NCI-H2227 treated with DMSO at 0.1 percent for 48 hours (cell line): Measurements from ENCODE around the gene RAP1GAP2.
"Not testable (repeated sequence)": the region's sequence is repeated elsewhere in the genome, so short reads cannot be mapped to it uniquely, and the experiment has no call there.

Source experiments
- DNase-seq: peaks from one replicate; lab custom pipeline; 2025; lab: John Stamatoyannopoulos, UW

Gene RAP1GAP2

GRCh38 chr17:3025421-3026124, 229.3 kb downstream of the RAP1GAP2 start:
- DNase-seq, result no peak

- DNase-seq, result no peak
Observed at GRCh38 chr17:3026125-3026855, 230.1 kb downstream of the RAP1GAP2 start.

GRCh38 chr17:3026856-3027751, 230.9 kb downstream of the RAP1GAP2 start:
- no peak for DNase-seq

- DNase-seq, result no peak
Observed at GRCh38 chr17:3027786-3028532, 231.7 kb downstream of the RAP1GAP2 start.

GRCh38 chr17:3029213-3029913, 233.1 kb downstream of the RAP1GAP2 start:
- DNase-seq, result no peak

GRCh38 chr17:3030096-3030495, 233.9 kb downstream of the RAP1GAP2 start:
- no peak for DNase-seq

- not testable (repeated sequence) for DNase-seq
Observed at GRCh38 chr17:3030852-3031470, 234.7 kb downstream of the RAP1GAP2 start.

GRCh38 chr17:3032258-3033247, 236.3 kb downstream of the RAP1GAP2 start:
- no peak for DNase-seq

- DNase-seq, result no peak
Observed at GRCh38 chr17:3033248-3033640, 237.0 kb downstream of the RAP1GAP2 start.

- no peak for DNase-seq
Observed at GRCh38 chr17:3033741-3034577, 237.7 kb downstream of the RAP1GAP2 start.

GRCh38 chr17:3034578-3034920, 238.3 kb downstream of the RAP1GAP2 start:
- no peak for DNase-seq

- no peak for DNase-seq
Observed at GRCh38 chr17:3035256-3035967, 239.2 kb downstream of the RAP1GAP2 start.

GRCh38 chr17:3035968-3036280, 239.7 kb downstream of the RAP1GAP2 start:
- DNase-seq, result no peak

- no peak for DNase-seq
Observed at GRCh38 chr17:3036800-3037199, 240.6 kb downstream of the RAP1GAP2 start.

GRCh38 chr17:3037259-3037658, 241.0 kb downstream of the RAP1GAP2 start:
- DNase-seq, result no peak

GRCh38 chr17:3038941-3039340, 242.7 kb downstream of the RAP1GAP2 start:
- DNase-seq, result no peak

- DNase-seq, result no peak
Observed at GRCh38 chr17:3039736-3040135, 243.5 kb downstream of the RAP1GAP2 start.

- no peak for DNase-seq
Observed at GRCh38 chr17:3040882-3041281, 244.6 kb downstream of the RAP1GAP2 start.
